ENCODE data around the gene CARM1.
"Not testable (repeated sequence)": the region's sequence is repeated elsewhere in the genome, so short reads cannot be mapped to it uniquely, and the experiment has no call there.

Gene CARM1

DNA sequence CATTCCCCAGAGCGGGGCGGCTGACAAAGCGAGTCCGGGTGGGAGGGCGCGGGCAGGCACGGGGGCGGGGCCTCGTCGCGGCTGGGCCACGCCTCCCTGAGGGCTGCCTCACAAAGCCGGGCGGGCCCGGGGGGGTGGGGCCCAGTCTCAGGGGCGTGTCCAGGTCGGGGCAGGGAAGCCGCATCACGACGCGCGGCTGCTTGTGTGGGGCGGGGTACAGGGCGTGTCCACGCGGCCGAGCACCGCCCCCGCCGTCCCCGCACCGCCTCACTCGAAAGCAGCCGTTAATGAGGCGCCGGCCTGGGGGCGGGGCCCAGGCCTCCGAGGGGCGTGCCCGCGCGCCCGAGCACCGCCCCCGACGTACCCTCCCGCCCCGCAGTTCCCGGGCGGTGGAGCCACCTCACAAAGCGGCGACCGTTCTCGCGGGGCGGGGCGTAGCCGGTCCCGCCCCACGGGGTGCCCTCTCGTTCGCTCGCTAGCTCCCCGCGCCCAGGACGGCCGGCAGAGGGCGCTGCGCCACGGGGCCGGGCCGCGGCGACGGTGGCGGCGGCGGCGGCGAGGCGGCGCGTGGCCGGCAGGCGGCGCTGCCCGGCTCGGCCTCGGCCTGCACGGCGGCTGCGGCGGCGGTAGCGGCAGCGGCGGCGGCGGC lies at the start of gene CARM1:
Gene CARM1, plus strand, starts transcription at position 599 of the 649 bp plus-strand sequence. CDS start 150 bp downstream, outside the sequence.
- peak; percentile 96 for DNase-seq

GRCh38 chr19:10823690-10824089 lies 47.7 kb upstream of the CARM1 start:
- DNase-seq: no peak

DNA sequence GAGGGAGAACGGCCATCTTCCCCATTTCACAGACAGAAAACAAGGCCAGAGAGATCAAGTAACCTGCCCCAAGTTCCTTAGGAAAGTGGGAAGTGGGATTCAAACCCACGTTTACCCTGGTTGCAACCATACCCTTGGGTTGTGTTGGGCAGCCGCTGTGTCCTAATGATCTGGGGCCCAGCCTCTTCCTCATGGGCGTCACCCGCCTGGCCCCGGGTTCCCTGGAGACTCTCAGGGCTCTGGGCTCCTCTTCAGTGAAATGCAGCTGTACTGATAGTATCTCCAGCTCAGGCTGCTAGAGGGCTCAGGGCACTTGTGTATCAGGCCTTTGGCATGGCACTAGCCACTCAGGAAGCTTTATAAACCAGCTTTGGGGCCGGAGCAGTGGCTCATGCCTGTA lies 45.1 kb upstream of the CARM1 start:
- no peak for DNase-seq

DNA sequence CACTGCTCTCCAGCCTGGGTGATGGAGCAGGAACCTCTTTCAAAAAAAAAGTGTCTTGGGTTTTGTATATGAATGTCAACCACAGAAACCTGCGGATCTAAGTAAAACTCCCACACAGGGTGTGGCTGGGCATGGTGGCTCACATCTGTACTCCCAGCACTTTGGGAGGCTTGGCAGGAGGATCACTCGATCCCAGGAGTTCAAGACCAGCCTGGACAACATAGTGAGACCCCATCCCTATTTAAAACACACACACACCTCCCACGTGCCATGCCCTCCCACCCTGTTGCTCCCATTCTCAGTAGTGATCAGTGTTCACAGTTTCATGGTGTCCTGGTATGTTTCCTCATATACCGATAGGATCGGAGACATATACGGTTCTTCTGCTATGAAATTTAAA lies 44.5 kb upstream of the CARM1 start:
- DNase-seq: no peak

DNA sequence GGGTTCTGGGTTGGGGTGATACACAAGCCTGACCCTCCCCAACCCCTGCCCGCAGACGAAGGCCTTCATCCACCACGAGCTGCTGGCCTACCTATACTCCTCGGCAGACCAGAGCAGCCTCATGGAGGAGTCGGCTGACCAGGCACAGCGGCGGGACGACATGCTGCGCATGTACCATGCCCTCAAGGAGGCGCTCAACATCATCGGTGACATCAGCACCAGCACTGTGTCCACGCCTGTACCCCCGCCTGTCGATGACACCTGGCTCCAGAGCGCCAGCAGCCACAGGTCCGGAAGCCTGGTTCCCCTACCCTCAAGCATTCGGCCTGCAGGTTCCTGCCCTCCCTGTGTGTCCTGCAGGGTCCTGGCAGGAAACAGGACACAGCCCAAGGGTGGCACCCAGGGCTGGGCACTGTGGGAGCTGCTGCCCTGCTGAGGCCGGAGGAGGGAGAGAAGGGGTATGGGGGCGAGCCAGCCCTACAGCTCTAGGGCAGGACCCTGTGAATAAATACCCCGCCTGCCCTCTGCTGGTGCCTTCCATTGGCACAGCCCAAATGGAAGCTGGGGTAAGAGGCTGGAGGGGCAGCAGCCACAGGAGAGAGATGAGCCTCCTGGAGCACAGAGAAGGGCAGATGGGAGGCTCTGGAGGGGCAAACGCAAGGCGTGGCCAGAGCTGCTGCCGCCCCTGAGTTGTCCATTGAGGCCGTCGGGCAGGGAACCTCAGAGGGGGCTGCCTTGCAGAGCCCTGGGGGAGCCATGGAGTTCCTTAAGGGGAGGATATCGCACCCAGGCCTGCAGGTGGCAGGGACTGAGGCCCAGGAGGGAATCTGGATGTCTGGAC lies 42.2 kb upstream of the CARM1 start:
- DNase-seq: peak; percentile 11

GRCh38 chr19:10829967-10830366 lies 41.4 kb upstream of the CARM1 start:
- DNase-seq: no peak

DNA sequence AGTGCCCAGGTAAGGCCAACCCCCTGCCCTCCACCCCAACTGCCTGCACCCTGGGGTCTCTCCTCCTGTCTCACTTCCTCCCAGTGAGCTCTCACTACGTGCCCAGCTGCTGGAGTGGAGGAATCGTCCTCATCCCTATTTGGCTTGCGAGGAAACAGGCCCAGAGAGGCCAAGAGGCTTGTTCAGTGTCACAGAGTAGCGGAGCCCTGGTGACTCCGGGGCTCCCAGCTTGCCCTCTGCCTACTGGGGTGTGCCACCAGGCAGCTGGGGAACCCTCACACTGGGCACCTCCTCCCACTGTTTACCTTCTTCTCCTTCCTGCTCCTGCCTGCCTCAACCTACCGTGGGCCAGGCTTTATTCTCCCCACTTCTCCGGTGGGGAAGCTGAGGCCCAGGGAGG lies 41.0 kb upstream of the CARM1 start:
- no peak for DNase-seq

DNA sequence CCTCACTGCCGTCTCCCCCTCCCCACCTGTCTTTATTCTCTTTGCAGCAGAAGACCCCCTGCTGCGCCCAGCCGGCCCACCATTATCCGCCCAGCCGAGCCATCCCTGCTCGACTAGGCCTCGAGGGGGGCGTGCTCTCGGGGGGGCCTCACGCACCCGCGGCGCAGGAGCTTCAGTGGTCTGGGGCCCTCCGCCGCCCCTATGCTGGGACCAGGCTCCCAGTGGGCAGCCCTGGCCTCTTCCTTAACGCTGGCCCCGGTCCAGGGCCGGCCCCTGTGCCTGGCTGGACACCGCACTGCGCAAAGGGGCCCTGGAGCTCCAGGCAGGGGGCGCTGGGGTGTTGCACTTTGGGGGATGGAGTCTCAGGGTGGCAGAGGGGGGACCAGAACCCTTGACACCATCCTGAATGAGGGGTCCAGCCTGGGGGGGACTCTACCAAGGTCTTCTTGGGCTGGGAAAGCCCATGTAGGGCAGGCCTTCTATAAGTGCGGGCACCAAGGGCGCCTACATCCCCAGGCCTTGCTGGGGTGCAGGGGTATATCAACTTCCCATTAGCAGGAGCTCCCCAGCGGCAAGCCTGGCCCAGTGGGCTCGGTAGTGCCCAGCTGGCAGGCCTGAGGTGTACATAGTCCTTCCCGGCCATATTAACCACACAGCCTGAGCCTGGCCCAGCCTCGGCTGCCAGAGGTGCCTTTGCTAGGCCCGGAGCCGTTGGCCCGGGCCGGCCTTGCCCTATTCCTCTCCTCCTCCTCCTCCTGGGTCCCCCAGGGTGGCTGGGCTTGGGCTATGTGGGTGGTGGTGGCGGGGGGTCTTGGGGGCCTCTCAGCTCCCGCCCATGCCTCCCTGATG lies 40.2 kb upstream of the CARM1 start:
- no peak for DNase-seq

DNA sequence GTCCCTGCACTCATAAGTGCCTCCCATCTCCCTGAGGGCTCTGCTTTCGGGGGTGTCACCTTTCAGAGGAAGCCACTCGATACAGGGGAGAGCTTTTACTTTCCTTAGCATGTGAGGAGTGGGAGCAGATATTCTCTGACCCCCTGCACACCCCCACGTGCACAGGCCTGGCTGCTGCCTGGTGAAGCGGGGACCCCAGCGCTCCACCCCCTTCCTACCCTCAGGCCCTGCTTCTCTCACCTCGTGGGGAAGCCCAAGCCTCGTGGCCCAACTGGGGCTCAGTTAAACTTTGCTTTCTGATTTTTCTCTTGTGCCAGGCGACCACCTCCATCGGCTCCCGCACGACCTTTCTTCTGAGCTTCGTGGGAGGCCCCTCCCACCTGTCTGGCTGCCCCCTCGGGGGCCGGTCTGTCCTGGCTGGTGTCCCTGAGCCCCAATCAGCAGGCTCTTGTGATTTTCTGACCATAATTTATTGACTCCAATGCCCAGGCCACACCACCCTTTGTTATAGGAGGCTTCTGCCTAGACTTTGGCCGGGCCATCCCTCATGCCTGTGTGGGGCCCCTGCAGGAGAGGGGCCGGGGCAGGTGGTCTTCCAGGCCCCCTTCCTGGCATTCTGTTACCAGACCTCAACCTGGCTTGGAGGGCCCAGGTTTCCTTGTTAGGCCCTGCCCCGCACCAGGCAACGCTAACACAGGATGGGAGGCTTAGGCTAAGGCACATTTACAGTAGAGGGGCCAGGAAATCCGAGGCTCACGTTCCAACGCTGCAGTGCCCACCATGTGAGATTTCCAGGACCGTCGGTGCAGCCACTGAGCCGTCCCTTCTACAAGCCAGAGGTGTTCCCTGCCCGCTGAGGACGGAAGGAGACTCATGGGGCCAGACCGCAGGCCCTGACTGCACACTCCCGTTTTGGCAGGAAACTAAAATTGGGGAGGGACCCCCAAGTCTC lies 39.1 kb upstream of the CARM1 start:
- no peak for DNase-seq

DNA sequence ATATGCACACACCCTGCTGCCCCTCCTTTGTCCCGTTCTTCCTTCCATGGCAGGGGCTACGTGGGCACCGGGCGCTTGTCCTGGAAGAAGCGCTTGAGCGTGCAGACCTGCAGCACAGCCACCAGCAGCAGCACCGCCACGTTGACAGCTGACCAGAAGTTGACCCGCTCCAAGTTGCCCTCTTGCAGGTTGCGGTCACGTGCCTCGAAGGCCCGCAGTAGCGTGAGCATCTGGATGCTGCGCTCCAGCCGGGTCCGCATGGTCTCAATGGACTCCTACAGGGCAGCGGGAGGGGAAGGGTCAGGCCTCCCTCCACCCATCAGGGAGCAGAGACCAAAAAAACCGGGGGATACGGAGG lies 38.4 kb upstream of the CARM1 start:
- DNase-seq: no peak

DNA sequence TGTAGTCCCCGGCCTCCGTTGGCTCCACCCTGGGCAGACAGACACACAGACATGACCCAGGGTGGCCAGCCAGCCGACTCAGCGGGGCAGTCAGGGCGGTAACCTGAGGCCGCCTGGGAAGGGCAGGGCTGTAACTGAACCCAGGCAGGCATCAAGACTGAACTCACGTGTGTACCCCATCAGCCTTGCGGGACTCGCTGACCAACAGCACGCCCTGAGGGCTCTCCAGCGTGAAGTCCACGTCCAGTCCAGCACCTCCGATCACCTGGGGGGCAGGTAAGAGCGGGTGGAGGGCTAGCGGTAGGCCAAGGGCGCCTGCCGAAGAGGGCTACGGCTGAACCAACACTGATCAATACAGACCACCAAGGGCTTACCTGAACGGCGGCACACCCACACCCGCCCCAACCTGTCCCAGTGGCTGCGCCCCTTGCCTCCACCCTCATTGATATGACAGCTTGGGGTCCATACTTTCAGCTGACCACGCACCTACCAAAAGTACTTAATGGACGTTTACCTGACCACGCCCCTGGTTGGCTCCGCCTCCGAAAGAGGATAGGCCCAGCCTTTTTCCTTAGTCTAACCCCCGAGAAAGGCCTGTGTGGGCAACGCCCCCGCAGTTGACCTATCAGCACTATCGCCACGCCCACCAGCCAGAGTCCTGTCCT lies 36.1 kb upstream of the CARM1 start:
- no peak for DNase-seq

- peak; percentile 99 for DNase-seq
These were observed 35.4 kb upstream of the CARM1 start, which contains the start of gene TMED1 for GRCh38 chr19:10835754-10836478. TSS of gene TMED1 (minus strand) at chr19:10836212. CDS start at chr19:10836191, 21 bp downstream.

- DNase-seq: peak; percentile 97
These were observed 34.6 kb upstream of the CARM1 start for GRCh38 chr19:10836479-10837330.

- not testable (repeated sequence) for DNase-seq
These were observed 33.7 kb upstream of the CARM1 start for GRCh38 chr19:10837649-10838048.

DNA sequence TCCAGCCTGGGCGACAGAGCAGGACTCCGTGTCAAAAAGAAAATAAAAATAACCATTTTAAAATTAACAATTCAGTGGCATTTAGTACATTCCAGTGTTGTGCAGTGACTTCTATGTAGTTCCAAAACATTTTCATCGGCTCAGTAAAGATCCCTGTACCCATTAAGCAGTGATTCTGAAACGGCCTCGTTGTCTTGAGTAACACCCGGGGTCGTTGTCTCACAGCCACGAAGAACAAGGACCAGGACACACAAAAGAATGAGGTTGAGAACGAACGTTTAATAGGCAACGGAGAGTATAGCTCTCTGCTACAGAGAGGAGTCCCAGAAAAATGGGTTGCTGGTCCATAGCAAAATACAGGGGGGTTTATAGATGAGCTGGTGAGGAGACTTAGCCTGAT lies 33.0 kb upstream of the CARM1 start:
- DNase-seq: no peak

DNA sequence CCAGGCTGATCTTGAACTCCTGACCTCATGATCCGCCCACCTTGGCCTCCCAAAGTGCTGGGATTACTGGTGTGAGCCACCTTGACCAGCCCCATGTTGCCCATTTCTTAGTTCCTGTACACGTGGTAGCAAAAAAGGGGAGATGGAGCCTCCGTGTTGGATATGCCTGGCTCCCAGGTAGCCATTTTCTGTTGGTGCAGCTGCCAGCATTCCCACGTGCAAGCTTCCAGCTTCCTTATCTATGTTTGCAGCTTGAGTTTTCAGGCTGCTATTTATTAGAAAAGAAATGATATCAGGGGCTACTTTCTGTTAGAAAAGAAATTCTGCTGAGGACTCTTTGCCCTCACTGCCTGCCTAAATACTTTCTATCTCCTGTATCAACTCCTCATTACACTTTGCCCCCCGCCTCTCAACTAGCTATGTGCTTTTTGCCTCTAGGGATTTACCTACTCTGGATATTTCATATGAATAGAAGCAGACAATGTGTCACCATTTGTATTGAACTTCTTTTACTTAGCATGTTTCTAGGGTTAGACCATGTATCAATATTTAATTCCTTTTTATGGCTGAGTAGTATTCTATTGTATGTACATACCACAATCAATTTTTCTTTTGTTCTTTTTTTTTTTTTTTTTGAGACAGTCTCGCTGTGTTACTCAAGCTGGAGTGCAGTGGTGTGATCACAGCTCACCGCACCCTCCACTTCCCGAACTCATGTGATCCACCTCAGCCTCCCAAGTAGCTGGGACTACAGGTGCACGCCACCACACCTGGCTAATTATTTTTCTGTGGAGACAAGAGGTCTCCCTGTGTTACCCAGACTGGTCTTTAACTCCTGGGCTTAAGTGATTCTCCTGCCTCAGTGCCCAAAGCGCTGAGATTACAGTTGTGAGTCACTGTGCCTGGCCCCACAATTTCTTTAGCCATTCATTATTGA lies 32.0 kb upstream of the CARM1 start:
- no peak for DNase-seq

GRCh38 chr19:10842788-10843187 lies 28.6 kb upstream of the CARM1 start:
- no peak for DNase-seq

GRCh38 chr19:10846500-10847202 lies 24.7 kb upstream of the CARM1 start:
- peak; percentile 6 for DNase-seq

All from NCI-H2171 treated with DMSO at 0.1 percent for 48 hours (cell line).